Non-pigmented ciliary epithelial cell (primary cell): Measurements from ENCODE around the gene AJM1.
"Not testable (repeated sequence)": the region's sequence is repeated elsewhere in the genome, so short reads cannot be mapped to it uniquely, and the experiment has no call there.

ENCODE experiments used
- DNase-seq: peaks from one replicate; pipeline ENCODE4 v3.0.0-alpha.2; 2010; ENCODE audit warnings: low read depth

Gene AJM1

DNA sequence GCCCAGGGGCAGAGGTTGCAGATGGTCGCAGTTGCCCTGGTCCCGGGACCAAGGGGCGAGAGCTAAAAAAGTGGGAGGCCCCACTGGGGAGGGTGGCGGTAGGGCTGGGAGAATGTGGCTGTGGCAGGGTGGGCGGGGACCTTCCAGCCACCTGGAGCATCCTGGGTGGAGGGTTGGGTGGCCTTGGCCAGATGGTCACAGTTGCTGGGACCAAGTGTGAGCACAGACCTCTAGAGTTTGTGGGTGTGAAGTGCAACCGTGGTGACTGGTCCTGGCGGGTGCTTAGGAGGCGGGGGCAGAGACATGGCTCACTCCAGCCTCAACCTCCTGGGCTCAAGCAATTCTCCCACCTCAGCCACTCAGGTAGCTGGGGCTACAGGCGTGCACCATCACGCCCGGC is 38.4 kb downstream of the AJM1 start:
- no peak for DNase-seq

GRCh38 chr9:136881691-136882108 is 39.4 kb downstream of the AJM1 start:
- DNase-seq: no peak

- peak; percentile 42 for DNase-seq
Observed at GRCh38 chr9:136882109-136882946, 40.0 kb downstream of the AJM1 start.

DNA sequence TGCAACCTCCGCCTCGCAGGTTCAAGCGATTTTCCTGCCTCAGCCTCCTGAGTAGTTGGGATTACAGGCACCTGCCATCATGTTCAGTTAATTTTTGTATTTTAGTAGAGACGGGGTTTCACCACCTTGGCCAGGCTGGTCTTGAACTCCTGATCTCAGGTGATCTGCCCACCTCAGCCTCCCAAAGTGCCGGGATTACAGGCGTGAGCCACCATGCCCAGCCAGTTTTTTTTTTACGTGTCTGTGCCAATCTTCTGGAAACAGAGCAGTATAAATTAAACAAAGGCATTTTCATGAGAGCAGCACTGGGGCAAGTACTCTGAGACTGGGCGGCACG is 40.6 kb downstream of the AJM1 start:
- DNase-seq: not testable (repeated sequence)

- not testable (repeated sequence) for DNase-seq
Observed at GRCh38 chr9:136883670-136884069, 41.4 kb downstream of the AJM1 start.

GRCh38 chr9:136885950-136886578 is 43.8 kb downstream of the AJM1 start, which contains the start of gene TRAF2:
TSS of gene TRAF2 (plus strand) at chr9:136886516. CDS start at chr9:136898741, 12,225 bp downstream.
- peak; percentile 97 for DNase-seq

DNA sequence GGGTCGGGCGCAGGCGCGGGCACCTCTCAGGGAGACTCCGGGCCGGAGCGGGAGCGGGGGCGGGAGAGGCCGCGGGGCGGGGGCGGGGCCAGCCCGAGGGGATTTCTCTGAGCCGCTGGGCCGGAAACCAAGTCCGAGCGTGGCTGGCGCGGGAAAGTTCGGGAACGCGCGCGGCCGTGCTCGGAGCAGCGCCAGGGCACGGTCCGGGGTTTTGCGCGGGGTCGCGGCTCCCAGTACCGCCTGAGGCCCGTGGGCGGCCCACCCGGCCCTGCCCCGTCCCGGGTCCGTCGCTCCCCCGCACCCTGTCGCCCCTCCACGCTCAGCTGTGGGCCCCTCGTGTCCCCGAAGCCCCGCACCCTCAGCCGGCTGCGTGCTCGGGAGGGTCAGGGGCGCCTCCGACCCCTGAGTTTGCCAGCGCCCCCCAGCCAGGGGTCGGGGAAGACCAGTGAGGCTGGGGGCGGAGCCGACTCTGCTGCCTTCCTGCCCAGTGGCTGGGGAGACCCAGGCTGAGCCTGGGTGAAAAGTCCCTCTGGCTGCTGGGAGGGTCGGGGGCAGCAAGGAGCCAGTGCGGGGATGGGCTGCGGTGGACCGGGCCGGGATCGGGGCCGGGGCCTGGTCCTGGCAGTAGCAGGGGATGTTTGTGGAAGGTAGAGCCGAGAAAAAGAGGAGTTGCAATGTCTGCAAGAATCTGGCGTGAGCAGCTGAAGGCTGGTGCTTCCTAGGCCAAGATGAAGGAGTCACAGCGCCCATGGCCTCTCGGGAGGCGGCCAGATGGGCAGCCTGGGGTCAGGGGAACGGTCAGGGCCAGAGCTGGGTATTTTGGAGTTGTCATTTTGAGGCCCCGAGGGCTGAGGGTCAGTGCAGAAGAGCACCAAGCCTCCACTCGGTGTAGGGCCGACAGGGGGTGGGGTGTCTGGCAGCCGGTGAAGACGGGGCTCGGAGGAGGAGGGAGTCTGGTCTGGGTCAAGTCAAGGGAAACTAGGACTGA is 44.6 kb downstream of the AJM1 start:
- no peak for DNase-seq

- DNase-seq: no peak
Observed at GRCh38 chr9:136888454-136888853, 46.2 kb downstream of the AJM1 start.

- DNase-seq: no peak
Observed at GRCh38 chr9:136889858-136890257, 47.6 kb downstream of the AJM1 start.

DNA sequence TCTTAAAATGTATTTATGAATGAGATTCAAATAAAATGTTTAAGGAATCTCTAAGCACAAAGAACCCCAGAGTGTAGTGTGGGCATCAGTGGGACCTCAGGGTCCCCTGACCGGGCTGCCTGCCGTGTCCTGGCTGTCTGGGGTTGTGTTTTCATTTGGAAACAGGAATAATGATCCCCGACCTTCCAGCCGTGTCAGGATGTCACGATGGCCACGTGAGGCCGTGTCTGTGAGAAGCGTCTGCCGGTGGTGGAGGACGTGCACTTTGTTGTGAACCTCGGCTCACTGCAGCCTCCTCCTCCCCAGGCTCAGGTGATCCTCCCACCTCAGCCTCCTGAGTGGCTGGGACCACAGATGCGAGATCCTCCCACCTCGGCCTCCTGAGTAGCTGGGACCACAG is 48.4 kb downstream of the AJM1 start:
- no peak for DNase-seq
